Measurements from ENCODE around the gene TIAL1.
"Not testable (repeated sequence)": the region's sequence is repeated elsewhere in the genome, so short reads cannot be mapped to it uniquely, and the experiment has no call there.

Gene TIAL1

DNA sequence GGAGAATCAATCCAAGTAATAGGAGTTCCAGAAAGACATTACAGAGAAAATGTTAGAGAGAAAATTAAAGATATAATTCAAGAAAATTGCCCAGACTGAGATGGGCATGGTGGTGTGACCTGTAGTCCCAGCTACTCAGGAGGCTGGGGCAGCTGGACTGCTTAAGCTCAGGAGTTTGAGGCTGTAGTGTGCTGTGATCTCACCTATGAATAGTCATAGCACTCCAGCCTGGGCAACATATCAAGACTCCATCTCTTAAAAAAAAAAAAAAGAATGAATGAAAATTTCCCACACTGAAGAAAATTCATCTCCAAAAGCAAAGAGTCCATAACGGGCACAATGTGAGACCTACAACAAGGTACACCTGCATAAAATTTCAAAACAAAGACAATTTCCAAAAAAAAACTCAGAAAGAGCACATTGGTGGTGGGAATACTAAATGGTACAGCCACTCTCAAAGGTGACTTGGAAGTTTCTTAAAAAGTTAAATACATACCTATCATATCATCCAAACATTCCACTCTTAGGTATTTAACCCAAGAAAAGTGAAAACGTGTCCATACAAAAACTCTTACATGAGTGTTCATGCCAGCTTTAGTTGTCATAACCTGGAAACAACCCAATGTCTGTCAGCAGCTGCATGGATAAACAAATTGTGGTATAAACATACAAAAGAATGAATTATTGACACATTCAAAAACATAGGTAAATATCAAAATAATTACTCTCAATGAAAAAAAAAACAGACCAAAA is 47.3 kb downstream of the TIAL1 start:
- no peak for DNase-seq (ENCODE audit: low read depth)

DNA sequence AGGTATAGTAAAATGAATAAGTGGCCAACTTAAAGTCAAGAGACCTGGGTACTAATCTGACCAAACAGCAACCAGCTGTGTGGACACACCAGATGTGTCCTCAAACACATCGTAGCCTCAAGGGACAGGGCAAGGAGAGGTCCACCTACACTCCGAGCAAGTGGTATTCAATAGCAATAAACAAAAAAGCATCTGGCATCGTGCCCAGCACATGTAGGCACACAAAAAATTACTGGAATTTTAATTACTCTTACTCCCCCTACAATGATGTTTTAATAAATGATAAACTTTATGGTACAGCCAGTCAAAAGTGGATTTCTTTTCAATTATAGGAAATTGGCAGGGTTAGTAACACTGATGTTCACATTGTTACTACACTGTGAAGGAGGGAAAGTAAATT is 50.8 kb downstream of the TIAL1 start:
- no peak for DNase-seq (ENCODE audit: low read depth)

DNA sequence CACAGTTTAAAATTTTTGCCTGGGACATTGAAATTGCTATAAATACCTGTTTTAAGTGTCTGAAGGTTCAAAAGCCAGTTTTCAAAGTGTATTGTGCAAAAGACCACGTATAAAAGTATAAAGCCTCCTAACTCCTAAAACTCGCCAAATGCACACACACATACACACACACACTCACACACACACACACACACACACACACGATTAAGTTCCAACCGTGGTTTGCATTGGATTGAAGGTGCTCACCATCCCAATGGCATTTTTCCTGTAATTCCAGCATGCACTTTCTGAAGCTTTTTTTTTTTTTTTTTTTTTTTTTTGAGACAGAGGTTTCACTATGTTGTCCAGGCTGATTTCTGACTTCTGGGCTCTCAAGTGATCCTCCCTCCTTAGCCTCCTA is 51.5 kb downstream of the TIAL1 start:
- no peak for DNase-seq (ENCODE audit: low read depth)

DNA sequence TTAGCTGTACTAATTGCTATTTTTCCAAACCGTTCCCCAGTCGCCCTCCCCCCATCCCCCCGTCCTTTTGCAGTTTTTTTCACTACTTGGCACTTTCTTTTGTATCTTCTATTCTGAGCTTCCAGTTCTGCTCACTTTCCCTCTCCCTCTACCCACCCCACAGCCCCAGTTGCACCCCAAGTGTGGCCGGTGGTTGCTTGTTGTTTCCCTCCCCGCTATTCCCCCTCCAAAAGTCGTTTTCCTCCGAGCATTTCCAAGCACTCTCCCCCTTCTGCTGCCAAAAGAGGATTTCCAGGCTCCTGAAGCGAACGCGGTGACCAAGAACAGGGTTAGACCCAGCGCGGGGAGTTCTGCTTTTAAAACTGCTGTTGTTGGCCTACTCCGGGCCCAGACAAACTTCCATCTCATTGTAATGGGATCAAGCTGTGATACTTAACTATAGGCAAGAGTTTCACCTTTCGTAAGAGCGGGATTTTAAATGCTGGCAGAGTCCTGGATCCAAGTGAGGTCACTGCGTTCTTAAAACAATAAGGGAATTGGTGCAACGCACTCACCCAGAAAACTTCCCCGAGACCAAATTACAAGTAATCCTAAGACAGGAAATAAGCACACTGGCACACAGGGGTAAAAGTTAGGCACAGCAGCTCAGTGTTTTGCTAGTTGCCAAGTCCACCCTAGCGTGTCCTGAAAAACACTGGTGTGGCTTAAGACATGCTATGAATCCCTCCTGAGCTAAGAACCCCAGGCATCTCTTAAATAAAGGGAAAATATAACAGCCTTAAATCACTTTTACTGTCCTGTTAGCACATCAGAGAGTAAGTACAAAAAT is 52.7 kb downstream of the TIAL1 start:
- DNase-seq (ENCODE audit: low read depth), result peak; percentile 67

DNA sequence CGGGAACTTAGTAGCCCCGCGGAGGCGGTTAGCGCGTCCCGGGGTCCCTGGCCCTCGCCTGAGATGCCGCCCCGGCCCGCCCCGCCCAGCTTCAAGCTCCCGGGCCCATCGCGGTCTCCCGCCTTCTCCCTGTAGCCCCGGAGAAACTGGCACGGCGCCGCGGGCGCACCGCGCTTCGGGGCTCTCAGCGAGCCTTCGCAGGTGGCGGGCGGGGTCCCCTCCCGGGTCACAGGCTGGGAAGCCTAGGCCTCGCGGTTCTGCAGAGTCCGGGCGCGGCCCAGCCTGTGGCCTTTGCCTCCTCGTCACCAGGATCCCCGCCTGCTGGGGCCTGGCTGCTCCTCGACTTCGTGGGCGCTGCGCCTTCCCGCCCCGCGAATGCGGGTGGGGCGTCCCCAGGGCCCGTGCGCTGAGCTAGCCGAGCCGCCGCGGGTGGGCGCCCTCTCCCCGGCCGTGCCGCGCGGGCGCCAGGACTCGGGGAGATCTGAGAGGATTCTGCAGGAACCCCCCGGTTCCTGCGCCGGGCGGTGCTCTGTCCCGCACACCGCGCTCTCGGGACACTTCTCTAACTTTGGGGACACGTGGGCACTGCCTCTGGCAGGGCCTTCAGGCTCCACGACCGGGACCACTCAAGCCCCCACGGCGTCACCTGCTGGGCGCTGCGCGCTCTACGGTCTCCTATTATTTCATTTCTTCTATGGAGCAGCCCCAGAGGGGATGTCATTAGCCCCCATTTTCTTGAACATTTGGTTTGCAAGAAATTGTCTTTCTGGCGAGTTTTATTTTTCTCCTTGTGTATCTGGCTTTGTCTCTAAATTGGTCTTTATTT is 53.6 kb downstream of the TIAL1 start:
- no peak for DNase-seq (ENCODE audit: low read depth)

DNA sequence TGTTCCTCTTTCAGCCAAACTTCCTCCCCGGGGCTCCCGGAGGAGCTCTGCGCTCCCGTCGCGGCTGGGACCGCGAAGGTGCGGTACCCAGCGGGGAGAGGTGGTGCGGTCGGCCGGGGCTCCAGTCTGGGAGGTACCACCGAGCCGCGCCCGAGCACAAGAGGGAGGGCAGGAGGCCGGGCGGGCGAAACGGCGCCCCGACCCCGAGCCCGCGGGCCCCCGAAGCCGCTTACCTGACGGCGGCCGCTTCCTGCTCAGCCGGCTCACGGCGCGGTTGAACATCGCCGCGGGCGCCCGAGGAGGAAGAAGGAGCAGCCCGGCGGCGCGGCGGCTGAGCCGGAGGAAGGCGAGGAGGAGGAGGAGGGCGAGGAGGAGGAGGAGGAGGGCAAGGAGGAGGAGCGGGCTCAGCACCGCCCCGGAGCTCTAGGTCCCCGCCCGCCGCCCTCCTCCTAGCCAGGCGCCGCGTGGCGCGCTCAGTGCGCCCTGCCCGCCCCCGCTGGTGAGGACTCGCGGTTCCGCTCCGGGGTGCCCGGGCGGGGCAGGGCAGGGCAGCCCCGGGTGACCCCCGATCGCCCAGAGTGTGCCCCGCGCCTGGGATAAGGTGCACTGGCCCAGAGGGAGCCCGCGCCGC is 54.3 kb downstream of the TIAL1 start, which contains the start of gene RGS10:
RGS10 (minus strand) TSS at position 363 of the 631 bp plus-strand sequence; CDS start at position 282, 81 bp downstream.
- peak; percentile 41 for DNase-seq (ENCODE audit: low read depth)

DNA sequence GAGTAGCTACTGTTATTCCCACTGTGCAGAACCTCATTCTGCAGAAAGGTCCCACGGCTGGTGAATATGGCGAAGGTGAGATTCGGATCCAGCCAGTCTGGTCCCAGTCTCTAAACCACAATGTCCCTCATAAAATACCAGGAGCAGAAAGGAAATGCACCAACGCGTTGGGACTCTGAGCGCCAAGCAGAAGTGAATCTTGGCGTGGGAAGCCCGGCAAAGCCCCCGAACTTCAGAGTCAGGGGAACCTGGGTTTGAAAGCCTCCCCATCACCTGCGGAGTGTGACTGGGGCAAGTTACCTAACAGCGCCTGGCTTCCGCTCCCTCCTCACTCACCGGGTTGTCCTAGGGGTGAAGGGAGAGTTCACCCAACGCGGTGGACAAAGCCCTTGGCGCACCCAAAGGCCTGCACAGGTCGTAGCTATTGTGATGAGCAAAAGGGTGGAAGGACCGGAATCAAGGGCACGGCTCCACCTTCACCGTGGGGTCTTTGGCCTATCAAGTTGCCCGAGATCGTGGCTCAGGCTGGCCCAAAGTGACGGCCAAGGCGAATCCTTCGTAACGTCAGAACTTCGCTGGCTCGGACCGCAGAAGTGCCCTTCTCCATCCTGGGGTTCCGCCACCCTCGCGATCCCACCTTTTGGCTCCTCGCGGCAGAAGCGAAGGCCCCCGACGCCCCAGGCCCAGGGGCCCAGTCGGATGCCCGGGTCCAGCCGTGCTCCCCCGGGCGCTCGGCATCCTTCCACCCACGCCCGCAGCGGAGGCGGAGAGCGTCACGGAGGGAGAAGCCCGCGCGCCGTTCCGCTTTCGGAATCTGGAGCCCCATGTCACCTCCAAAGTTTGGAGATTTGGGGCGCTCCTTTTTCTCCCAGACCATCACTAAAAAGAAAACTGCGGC is 55.1 kb downstream of the TIAL1 start:
- DNase-seq (ENCODE audit: low read depth), result no peak

DNA sequence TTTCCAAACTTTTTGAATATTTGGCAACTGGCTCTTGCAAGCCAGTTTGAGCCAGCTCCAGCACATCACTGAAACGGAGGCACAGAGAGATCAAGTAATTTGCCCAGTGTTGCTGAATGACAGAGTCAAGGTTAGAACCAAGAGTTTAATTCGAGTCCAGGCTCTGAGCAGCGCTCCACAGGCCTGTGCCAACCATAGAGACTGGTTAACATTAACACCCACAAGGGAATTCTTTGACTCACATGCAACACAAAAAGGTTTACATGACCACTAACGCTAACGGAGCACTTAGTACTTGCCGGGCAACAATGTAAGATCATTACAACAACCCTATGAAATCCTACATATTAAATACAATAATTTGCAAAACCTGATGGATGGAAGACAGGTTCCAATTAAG is 55.7 kb downstream of the TIAL1 start:
- peak; percentile 19 for DNase-seq (ENCODE audit: low read depth)

DNA sequence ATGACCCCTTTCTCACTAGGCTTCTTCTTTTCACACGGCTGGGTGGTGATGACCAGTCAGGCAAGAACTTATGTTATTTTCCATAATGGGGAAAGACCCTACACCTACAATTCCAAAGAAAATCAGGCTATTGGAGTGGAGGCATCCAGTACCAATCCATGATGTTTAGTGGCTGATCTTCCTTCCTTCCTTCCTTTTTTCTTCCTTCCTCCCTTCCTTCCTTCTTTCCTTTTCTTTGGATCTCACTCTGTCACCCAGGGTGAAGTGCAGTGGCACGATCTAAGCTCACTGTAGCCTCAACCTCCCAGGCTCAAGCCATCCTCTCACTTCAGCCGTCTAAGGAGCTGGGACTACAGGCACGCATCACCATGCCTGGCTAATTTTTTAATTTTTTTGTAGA is 56.7 kb downstream of the TIAL1 start:
- no peak for DNase-seq (ENCODE audit: low read depth)

DNA sequence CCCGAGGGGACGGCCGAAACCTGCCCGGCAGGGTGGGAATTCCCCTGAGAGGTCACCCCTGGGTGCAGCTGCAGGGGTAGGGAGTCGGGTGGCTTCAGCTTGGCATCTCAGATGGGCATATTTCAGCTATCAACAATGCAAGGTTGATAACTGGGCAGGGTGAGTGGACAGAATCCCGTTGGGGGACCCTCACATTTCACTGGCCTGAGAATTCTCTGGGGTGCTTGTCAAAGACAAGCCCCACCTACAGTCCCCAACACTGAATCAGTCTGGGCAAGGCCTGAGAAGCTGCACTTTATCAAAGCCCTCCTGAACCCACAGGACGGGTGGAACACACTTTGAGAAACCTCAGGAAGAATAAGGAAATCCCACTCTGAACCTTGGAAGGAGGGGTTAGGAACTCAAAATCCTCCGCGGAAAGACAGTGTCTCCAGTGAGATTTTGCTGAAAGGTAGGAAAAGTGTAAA is 57.4 kb downstream of the TIAL1 start:
- DNase-seq (ENCODE audit: low read depth), result no peak

DNA sequence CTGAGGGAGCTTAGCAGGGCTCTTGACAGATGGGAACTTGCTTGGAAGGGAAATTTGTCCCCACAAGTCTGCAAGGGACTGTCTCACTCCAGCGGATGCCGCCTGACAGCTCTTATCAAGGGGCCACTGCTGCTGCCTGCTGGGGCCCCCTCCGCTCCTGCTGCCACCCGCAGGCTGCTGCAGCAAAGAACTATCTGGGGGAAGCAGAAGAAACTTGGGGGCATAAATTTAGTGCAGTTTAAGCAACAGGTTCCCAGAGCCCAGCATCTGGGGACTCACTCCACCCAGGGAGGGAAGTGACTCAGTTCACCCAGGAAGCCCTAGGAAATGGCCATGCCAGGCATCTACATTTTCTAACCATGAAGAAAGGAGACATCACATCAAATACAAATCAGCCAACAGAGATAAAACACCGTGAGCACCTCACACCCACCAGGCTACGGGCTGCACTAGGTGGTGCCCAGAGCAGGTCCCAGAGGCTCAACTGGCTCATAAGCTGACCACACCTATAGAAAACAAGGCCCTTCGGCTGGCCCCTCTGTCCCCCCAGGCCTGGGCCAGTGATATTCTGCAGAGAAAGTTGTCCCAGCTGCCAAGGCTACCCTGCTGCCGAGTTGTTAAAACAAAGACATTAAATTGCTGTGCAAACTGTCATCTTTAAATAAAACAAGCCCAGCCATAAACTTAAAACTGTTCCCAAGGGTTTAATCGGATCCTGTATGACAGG is 58.0 kb downstream of the TIAL1 start:
- no peak for DNase-seq (ENCODE audit: low read depth)

DNA sequence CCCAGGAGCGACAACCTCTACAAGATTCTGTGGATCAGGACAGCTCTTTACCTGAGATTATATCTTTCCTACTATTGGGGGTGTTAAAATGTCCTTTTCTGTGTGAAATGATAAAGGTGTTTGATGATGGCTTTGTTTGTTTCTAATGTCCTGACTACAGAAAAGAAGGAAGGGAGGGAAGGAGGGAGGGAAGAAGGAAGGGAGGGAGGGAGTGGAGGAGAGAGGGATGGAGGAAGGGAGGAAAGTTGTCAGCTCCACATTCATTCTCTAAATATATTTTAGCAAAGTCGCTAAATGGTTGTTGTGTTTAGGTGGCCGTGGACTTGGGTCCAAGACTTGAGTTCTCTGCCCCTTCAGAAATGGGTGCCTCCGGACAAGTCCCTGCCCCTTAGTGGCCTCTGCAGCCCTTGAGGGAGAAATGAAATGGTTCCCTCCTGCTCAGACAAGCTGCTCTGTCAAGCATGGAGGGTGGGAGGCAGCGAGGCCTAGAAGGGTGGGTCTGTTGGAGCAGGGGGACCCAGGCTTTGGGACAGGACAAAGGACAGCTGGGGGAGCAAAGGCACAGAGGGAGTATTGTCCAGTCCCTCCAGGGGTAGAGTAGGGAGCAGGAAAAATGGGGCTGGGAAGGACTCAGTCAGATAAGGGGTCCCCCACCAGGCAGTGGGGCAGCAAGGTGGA is 58.7 kb downstream of the TIAL1 start:
- no peak for DNase-seq (ENCODE audit: low read depth)

DNA sequence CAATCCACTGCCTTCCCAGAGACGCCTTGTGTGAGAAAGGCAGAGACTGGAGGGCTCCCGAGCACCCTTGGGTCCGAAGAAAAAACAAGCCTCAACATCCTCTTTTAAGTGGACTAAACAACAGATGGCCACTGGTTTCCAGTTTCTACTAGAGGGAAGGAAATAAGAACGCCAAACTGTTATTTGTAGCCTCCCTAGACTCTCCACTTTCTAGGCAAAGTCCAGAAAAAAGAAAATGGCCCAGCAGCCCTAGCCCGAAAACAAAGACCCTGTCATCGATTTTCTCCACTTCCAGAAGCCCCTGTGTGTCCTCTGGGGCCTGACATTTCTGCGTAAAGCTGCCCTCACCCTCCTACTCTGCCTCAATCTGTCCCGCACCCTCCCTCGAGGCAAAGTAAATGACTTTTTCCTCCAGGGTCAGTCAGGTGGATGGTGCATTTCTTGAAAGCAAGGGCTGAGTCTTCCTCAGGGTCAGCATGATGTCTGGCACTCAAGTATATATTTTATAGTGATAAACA is 60.2 kb downstream of the TIAL1 start:
- no peak for DNase-seq (ENCODE audit: low read depth)

DNA sequence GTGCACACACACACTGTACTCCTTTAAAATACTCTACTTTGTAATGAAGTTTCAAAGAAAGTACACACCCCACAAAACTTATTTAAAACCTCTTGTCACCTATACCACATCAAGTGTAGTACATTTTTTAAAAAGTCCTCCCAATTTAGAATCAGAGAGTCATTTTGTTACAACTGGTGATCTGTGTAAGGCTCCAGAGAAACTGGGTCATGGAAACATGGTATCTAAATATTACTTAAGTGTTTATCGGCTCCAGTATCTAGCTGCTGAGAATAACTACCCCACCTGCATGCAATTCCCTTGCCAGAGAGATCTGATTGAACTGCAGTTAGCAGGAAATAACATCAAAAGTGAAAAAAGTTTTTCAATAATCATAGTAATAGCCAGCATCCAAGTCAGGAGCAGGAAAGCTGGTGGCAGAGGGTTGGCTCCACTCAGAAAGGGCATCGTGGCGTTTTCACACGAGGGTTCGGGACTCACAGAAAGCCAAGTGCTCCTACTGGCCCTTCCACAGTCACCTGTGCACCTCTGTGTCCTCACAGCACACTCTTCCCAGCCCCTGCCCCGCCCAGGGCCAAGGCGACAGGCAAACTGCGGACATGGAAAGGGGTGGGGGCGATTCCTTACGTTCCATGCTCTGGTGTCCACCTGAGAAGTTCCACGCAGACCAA is 60.8 kb downstream of the TIAL1 start:
- no peak for DNase-seq (ENCODE audit: low read depth)

DNA sequence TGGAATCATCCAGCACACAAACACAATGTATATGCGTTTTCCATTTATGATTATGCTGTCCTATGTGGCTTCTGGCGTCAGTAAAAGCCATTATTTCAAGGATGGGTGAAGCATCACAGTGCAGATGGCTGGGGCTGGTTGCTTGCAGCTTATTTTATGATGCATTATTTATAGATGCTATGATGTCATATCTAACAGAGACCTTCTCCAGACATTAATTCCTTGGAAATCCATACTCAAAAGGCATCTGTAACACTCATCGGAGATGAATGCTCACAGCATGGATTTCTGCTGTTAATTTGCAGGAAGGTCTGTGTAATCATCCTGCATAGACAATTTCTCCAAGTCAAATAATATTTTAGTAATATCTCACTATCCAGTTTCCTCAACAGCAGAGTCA is 61.5 kb downstream of the TIAL1 start:
- peak; percentile 9 for DNase-seq (ENCODE audit: low read depth)

DNA sequence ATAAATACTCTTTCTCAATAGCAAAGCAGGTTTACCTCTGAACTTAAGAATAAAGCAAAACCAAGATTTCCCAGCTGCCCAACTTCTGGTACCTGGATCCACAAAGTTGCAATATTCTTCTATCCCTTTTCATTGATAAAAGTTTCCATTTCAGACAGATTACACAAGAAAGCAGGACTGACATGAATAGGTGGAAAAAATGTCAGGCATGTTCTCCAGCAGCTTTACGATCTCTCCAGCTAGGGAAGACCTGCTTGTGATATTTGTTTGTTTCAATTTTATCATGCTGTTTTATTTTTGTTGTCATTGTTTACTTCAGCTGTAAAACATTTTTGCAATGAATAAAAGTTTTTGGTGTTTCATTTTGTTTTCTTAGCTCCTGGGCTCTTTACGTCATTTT is 63.3 kb downstream of the TIAL1 start:
- no peak for DNase-seq (ENCODE audit: low read depth)

DNA sequence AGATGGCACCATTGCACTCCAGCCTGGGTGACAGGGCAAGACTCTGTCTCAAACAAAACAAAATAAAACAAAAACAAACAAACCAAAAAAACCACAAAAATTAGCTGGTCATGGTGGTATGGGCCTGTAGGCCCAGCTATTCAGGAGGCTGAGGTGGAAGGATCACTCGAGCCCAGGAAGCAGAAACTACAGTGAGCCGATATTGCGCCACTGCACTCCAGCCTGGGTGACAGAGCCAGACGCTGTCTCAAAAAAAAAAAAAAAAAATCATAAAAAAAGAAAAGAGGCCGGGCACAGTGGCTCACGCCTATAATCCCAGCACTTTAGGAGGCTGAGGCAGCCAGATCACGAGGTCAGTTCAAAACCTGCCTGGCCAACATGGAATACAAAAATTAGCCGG is 64.0 kb downstream of the TIAL1 start:
- DNase-seq (ENCODE audit: low read depth), result not testable (repeated sequence)

DNA sequence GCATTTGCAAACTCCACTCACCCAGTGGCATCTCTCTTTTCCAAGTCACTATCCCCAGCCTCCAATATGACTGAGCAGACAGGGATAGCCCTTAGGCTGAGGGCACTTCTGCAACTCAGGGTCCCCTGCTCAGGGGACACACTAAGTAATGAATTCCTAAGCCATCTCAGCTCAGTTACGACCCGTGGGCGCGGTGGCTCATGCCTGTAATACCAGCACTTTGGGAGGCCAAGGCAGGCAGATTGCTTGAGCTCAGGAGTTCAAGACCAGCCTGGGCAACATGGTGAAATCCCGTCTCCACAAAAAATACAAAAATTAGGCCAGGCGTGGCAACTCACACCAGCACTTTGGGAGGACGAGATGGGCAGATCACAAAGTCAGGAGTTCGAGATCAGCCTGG is 64.5 kb downstream of the TIAL1 start:
- not testable (repeated sequence) for DNase-seq (ENCODE audit: low read depth)

DNA sequence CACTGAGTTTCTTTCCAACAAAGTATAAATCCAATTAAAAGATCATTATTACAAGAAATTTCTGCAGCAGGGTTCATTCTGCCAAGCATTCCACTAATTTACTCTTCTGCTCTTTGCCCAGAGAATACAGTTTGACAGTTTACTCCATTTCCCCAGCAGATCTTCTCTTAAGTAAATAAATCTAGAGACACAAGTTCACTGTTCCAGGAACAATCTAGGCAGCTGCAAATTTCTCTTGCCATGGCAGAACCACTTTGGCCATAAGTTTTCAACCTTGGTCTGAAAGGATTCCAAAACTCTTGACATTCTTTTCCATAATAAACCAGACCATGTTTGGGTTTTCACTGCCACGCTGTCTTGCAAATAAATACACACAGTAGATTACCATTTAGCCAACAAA is 65.7 kb downstream of the TIAL1 start:
- DNase-seq (ENCODE audit: low read depth), result peak; percentile 23

All from GM04503 (cell line).